Bronchial smooth muscle cell (primary cell): ENCODE data around the gene DEPP1. TPM values are rescaled to one million over a fixed set of nuclear protein-coding genes. Genes with fewer than 3 reads are reported as not detected.

Experiments
- total RNA-seq: library from RNA; depleted of rRNA; stranded (reverse); fragments of >200 nt; gene quantifications from 2 replicates; pipeline ENCODE4 v1.2.1, GENCODE V29; 2014

The DEPP1 gene
- 24.1 and 100 TPM in 2 replicates for total RNA-seq

GRCh38 chr10:44978570-44979280 is at the start of gene DEPP1:
DEPP1 (minus strand) TSS chr10:44978809; CDS start chr10:44978030, 779 bp downstream.

GRCh38 chr10:45000752-45001380 is 22.3 kb upstream of the DEPP1 start, which contains the start of gene ZNF22:
ZNF22 (plus strand) TSS chr10:45000923; CDS start chr10:45003369, 2,446 bp downstream.

GRCh38 chr10:44959247-44960087 is 19.1 kb downstream of the DEPP1 start, which contains the start of gene RASSF4:
RASSF4 (plus strand) TSS chr10:44959802; CDS start chr10:44970203, 10,401 bp downstream.

Other genes starting within 250 kb of the DEPP1 start
- gene TMEM72, start 67.5 kb downstream of the DEPP1 start, total RNA-seq: not detected in 2 replicates
- gene RASSF4, start 19.0 kb downstream of the DEPP1 start, total RNA-seq: 8.2 and 10.2 TPM in 2 replicates
- gene ZNF22, start 22.1 kb upstream of the DEPP1 start, total RNA-seq: 5.8 and 8.0 TPM in 2 replicates